Astrocyte of the cerebellum (primary cell): ENCODE results near the gene ALAS1.

Experiments
- DNase-seq: peaks from one replicate; pipeline ENCODE4 v3.0.0-alpha.2; 2011; ENCODE audit warnings: low read depth
- H3K4me3 ChIP-seq: 2 replicates; pipeline ENCODE4 v1.5.1; 2011; ENCODE audit warnings: mild to moderate bottlenecking, low read depth, low read length, moderate library complexity
- in situ Hi-C: cut with HindIII; loops from 2 replicates; pipeline ENCODE4 v1.10.0; 2017; ENCODE audit warnings: low sequenced_read_pairs
- TF ChIP-seq, protein P1 (sequence below): IDR thresholded peaks from 2 replicates; pipeline ENCODE4 v1.5.1; 2012; ENCODE audit warnings: low read length, low read depth, moderate library complexity, mild to moderate bottlenecking; ENCODE audit errors: missing control alignments

ALAS1 gene

GRCh38 chr3:52171514-52172261 is 26.3 kb upstream of the ALAS1 start:
- in situ Hi-C loops: no loop called here
- no peak overlapping the region for H3K4me3 ChIP-seq
- TF ChIP-seq, protein P1, sequence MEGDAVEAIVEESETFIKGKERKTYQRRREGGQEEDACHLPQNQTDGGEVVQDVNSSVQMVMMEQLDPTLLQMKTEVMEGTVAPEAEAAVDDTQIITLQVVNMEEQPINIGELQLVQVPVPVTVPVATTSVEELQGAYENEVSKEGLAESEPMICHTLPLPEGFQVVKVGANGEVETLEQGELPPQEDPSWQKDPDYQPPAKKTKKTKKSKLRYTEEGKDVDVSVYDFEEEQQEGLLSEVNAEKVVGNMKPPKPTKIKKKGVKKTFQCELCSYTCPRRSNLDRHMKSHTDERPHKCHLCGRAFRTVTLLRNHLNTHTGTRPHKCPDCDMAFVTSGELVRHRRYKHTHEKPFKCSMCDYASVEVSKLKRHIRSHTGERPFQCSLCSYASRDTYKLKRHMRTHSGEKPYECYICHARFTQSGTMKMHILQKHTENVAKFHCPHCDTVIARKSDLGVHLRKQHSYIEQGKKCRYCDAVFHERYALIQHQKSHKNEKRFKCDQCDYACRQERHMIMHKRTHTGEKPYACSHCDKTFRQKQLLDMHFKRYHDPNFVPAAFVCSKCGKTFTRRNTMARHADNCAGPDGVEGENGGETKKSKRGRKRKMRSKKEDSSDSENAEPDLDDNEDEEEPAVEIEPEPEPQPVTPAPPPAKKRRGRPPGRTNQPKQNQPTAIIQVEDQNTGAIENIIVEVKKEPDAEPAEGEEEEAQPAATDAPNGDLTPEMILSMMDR: no peak
- no peak for DNase-seq

GRCh38 chr3:52172262-52172757 is 25.6 kb upstream of the ALAS1 start:
- H3K4me3 ChIP-seq: no peak overlapping the region
- DNase-seq: no peak
- TF ChIP-seq, protein P1: no peak
- in situ Hi-C loops: no loop called here

DNA sequence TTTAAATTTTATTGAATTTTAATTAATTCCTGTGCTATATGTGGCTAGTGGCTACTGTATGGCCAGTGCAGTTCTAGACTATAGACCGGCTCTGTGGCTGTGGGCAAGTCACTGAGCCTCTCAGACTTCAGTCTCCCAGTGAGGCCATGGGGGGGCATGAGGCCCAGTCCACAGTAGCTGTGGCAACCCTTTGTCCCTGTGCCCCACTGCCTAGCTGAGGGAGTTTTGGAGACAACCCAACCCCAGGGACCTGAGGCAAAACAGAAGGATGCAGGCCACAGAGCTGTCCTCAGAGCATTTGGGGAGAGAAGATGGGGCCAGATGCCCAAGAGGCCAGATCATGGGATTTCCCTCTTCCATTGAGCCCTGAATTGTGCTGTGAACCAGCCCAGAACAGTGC is 24.9 kb upstream of the ALAS1 start:
- TF ChIP-seq, protein P1: no peak
- no peak overlapping the region for H3K4me3 ChIP-seq
- DNase-seq: no peak
- in situ Hi-C loops: no loop called here

- TF ChIP-seq, protein P1: no peak
- DNase-seq: no peak
- in situ Hi-C loops: no loop called here
- H3K4me3 ChIP-seq: no peak overlapping the region
These were observed 23.1 kb upstream of the ALAS1 start for GRCh38 chr3:52174896-52175295.

GRCh38 chr3:52175416-52176179 is 22.4 kb upstream of the ALAS1 start:
- no peak for DNase-seq
- no peak overlapping the region for H3K4me3 ChIP-seq
- in situ Hi-C loops: no loop called here
- TF ChIP-seq, protein P1: no peak

DNA sequence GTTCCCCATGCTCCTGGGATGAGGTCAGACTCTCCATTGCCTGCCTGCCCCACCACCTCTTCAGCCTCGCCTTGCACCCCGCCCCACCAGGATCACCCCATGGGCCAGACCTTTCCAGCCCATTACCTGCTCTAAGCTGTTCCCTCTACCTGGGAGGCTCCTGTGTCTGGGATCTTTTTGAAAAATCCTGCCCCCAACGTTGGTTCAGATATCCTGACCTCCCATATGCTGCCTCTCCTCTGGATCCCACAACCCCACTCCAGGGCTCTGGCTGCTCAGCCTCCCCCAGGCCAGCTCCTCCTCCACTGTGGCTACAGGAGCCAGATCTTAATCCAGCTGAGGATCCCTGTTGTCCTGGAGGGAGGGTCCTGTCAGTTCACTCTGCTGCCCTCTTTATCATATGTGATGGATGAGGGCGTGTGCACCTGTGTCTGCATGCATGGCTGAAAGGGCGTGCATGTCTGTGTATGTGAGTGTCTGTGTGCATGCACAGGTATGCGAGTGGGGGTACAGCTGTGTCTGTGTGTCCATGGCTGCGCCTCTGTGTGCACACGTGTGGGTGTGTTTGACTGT is 21.7 kb upstream of the ALAS1 start:
- TF ChIP-seq, protein P1: no peak
- DNase-seq: no peak
- in situ Hi-C loops: no loop called here

More for the DNA sequence above, 21.7 kb upstream of the ALAS1 start:
- no peak overlapping the region for H3K4me3 ChIP-seq
